Endothelial cell (in vitro differentiated cells): ENCODE data around the gene TLE5. TPM values are rescaled to one million over a fixed set of nuclear protein-coding genes. Genes with fewer than 3 reads are reported as not detected.
A peak's percentile ranks its signal among the peaks of the same experiment; 100 is the strongest.

Source experiments
- DNase-seq: peaks from one replicate; pipeline ENCODE4 v3.0.0; 2021; ENCODE audit warnings: low spot score
- H3K27ac Mint-ChIP-seq: one replicate; pipeline ENCODE4 v1.8.0; 2021; ENCODE audit warnings: mixed read lengths, inconsistent platforms; ENCODE audit not compliant: unreplicated experiment
- H3K27me3 Mint-ChIP-seq: one replicate; pipeline ENCODE4 v1.8.0; 2021; ENCODE audit warnings: mild to moderate bottlenecking, moderate library complexity, mixed read lengths, inconsistent platforms; ENCODE audit not compliant: unreplicated experiment
- H3K36me3 Mint-ChIP-seq: one replicate; pipeline ENCODE4 v1.8.0; 2021; ENCODE audit warnings: mild to moderate bottlenecking, low read depth, mixed read lengths, inconsistent platforms; ENCODE audit not compliant: unreplicated experiment
- H3K4me1 Mint-ChIP-seq: one replicate; pipeline ENCODE4 v1.8.0; 2021; ENCODE audit warnings: mild to moderate bottlenecking, mixed read lengths, inconsistent platforms; ENCODE audit not compliant: unreplicated experiment
- H3K4me3 Mint-ChIP-seq: one replicate; pipeline ENCODE4 v1.8.0; 2021; ENCODE audit warnings: mild to moderate bottlenecking, mixed read lengths, inconsistent platforms; ENCODE audit not compliant: unreplicated experiment
- H3K9me3 Mint-ChIP-seq: one replicate; pipeline ENCODE4 v1.8.0; 2021; ENCODE audit warnings: mixed read lengths, inconsistent platforms; ENCODE audit not compliant: unreplicated experiment
- CTCF ChIP-seq: fragments of 200-600 bp; sonication (generic); IDR thresholded peaks from one replicate; pipeline ENCODE4 v1.5.0; 2021; ENCODE audit warnings: antibody characterized with exemption; ENCODE audit not compliant: unreplicated experiment
- total RNA-seq: library from RNA; stranded (reverse); fragmentation: NEBNext Ultra II Directional; extraction: Animal tissue kit (Norgen Biotek cat#: 25700); gene quantifications from one replicate; pipeline ENCODE4 v1.2.1, GENCODE V29; 2021; ENCODE audit not compliant: unreplicated experiment

TLE5 gene
- total RNA-seq, 1 donor from 2014 or later, result 343 TPM

GRCh38 chr19:3036119-3036976 lies 25.9 kb downstream of the TLE5 start:
- H3K27me3 Mint-ChIP-seq, result peaks cover 16% of the 10 kb centered on the region
- peak; percentile 93 for DNase-seq
- no peaks in the 10 kb centered on the region for H3K36me3 Mint-ChIP-seq
- H3K27ac Mint-ChIP-seq, result peak overlapping the region; percentile 42
- no peak for TF ChIP-seq CTCF
- H3K9me3 Mint-ChIP-seq, result no peaks in the 10 kb centered on the region
- peaks cover 24% of the 10 kb centered on the region for H3K4me1 Mint-ChIP-seq
- peak overlapping the region; percentile 91 for H3K4me3 Mint-ChIP-seq

GRCh38 chr19:3035542-3036118 lies 26.7 kb downstream of the TLE5 start:
- H3K4me3 Mint-ChIP-seq, result peak overlapping the region; percentile 91
- peak overlapping the region; percentile 81 for H3K27ac Mint-ChIP-seq
- H3K4me1 Mint-ChIP-seq, result peaks cover 24% of the 10 kb centered on the region
- TF ChIP-seq CTCF, result no peak
- H3K27me3 Mint-ChIP-seq, result peaks cover 22% of the 10 kb centered on the region
- no peaks in the 10 kb centered on the region for H3K9me3 Mint-ChIP-seq
- DNase-seq, result peak; percentile 96
- H3K36me3 Mint-ChIP-seq, result no peaks in the 10 kb centered on the region

- peaks cover 26% of the 10 kb centered on the region for H3K27me3 Mint-ChIP-seq
- TF ChIP-seq CTCF, result no peak
Measured at GRCh38 chr19:3034656-3035541, 27.4 kb downstream of the TLE5 start.

GRCh38 chr19:3034406-3034655 lies 28.0 kb downstream of the TLE5 start:
- no peak overlapping the region for H3K4me3 Mint-ChIP-seq
- peaks cover 28% of the 10 kb centered on the region for H3K27me3 Mint-ChIP-seq
- no peak overlapping the region for H3K27ac Mint-ChIP-seq
- no peaks in the 10 kb centered on the region for H3K36me3 Mint-ChIP-seq
- H3K4me1 Mint-ChIP-seq, result peaks cover 24% of the 10 kb centered on the region
- no peak for DNase-seq
- H3K9me3 Mint-ChIP-seq, result no peaks in the 10 kb centered on the region
- TF ChIP-seq CTCF, result no peak

More at GRCh38 chr19:3034656-3035541, 27.4 kb downstream of the TLE5 start:
- peak overlapping the region; percentile 91 for H3K4me3 Mint-ChIP-seq
- H3K27ac Mint-ChIP-seq, result peak overlapping the region; percentile 81
- no peaks in the 10 kb centered on the region for H3K9me3 Mint-ChIP-seq
- no peak for DNase-seq
- H3K36me3 Mint-ChIP-seq, result no peaks in the 10 kb centered on the region
- H3K4me1 Mint-ChIP-seq, result peaks cover 24% of the 10 kb centered on the region
